HG03045 (cell line): Measurements from ENCODE around the gene CYB5R2.

ENCODE experiments used
- ATAC-seq: cut with Tn5 transposase; IDR thresholded peaks from one replicate; pipeline ENCODE4 v1.9.1; 2021; ENCODE audit warnings: mild to moderate bottlenecking, moderate library complexity; ENCODE audit not compliant: unreplicated experiment

Gene CYB5R2

DNA sequence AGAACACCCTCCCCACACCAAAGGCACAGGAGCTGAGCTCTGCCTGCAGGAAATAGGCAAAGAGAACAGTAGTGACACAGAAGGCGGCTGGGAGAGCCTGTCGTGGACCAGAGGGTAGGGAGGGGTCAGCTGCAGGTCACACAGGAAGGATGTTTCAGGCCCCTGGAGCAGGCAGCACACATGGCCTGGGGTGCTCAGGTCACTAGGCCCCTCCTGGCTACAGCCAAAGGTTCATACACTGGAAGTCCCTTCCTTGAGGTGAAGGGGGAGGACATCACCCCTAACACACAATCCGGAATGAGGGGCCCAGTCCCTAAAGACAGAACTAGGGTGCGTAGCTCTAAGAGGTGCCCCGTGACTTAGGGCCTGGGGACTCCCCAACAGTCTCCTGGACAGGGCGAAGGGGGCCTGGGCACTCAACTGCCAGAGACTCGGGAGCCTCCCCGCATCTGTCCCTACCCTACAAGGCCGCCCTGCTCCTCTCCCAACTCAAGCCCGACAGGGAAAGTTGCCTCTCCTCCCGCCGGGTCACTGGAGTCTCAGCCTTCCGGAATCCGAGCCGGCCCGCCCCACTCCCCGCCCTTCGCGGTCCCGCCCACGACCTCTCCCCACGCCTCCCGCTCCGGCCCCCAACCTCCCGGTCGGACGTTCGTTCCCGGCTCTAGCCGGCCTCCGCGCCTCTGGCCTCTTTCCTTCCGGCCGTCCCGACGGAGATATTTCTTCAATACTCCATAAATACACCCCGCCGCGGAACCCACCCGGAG lies at the start of gene CYB5R2:
Gene CYB5R2 (minus strand): TSS at position 541 of the 764 bp plus-strand sequence. CDS start 675 bp downstream, outside the sequence.
- peak; percentile 36 for ATAC-seq

GRCh38 chr11:7714786-7715185 lies 41.5 kb upstream of the CYB5R2 start:
- ATAC-seq, result no peak

GRCh38 chr11:7706377-7706776 lies 33.1 kb upstream of the CYB5R2 start, which contains the start of gene OVCH2:
Gene OVCH2 (minus strand): TSS chr11:7706477. CDS start chr11:7706394, 83 bp downstream.
- no peak for ATAC-seq

- no peak for ATAC-seq
Measured at GRCh38 chr11:7703740-7704139, 30.4 kb upstream of the CYB5R2 start.

- no peak for ATAC-seq
Measured at GRCh38 chr11:7696424-7696823, 23.1 kb upstream of the CYB5R2 start.

DNA sequence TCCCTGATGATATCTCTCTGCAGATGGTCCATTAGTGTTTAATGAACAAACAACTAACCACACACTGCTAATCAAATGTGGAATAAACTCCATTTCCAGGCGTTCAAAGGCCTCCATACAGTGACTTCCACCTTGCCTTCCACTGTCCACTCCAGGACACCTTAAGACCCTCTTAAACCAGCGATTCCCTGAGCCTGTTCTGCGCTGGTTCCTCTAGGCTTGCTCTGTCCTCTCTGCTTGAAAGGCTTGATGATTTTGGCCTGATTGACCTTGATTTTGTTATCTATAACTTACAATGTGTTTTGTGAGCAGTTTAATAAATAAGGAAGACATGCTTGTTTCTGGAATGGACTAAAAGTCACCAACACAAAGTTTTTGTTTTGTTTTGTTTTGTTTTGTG lies 20.9 kb upstream of the CYB5R2 start:
- no peak for ATAC-seq

GRCh38 chr11:7692426-7692825 lies 19.1 kb upstream of the CYB5R2 start:
- ATAC-seq, result no peak

DNA sequence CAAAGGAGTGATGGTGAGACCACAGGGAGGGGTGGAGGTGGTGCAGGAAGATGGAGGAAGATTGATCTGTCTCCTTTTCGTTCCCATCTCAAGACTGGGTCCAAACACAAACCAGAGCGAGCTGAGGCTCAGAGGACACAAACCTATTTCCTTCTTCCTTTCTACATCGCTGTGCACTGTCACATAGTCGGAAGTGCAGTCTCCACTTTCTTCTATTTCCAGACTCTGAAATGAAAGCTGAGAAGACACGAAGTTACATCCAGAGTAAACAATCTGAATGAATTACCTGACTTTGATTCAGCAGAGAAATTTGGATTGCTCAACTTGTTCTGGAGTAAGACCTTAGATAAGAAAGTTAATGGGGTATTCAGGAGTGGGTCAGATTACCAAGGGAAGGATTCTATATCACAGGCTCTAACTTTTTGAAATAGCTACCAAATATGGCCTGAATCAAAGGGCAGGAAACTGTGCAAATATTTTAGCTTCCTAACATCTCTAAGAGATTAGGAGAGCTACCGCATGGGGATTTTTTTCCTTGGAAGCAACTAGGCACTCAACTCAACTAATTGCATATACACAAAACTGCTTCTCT lies 18.6 kb upstream of the CYB5R2 start:
- ATAC-seq, result no peak

- ATAC-seq, result no peak
Measured at GRCh38 chr11:7690648-7691047, 17.3 kb upstream of the CYB5R2 start.

GRCh38 chr11:7689239-7689638 lies 15.9 kb upstream of the CYB5R2 start:
- ATAC-seq, result no peak

GRCh38 chr11:7688238-7688826 lies 15.0 kb upstream of the CYB5R2 start:
- no peak for ATAC-seq

- ATAC-seq, result no peak
Measured at GRCh38 chr11:7687386-7687785, 14.1 kb upstream of the CYB5R2 start.

- ATAC-seq, result no peak
Measured at GRCh38 chr11:7686761-7687160, 13.5 kb upstream of the CYB5R2 start.

DNA sequence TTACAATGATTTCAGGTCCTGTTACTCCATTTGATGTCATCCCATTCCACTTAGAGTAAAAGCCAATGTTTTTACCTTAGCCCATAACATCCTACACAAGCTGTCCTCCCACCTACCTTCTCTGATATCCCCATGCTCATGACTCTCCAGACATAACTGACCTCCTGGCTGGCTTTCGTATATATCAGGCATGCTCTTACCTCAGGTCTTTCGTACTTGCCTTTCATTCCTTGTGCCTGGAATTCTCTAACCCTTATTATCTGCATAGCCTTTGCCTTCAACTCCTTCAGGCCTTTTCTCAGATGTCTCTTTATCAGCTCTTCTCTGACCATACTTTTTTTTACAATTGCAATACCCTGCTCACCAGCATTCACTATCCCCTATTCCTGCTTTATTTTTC lies 10.3 kb upstream of the CYB5R2 start:
- ATAC-seq, result no peak

DNA sequence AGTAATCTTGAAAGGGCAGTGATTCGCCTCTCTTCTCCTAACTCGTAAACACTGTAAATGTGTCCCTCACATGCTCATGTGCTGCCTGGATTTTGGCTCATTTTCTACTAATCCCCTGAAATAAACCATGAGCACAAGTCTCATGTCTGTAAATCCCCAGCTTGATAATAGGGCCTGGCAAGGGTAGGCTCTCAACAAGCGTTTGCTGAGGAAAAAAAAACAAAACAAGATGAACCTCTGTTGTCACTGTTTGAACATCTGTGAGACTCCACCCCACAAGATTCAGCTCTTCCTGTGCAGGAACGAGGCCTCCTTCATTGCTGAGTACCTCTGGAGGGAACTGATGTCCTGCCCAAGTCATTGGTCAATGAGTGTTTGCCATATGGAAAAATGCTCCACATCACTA lies 4.5 kb upstream of the CYB5R2 start:
- no peak for ATAC-seq

GRCh38 chr11:7677071-7677470 lies 3.8 kb upstream of the CYB5R2 start:
- no peak for ATAC-seq

DNA sequence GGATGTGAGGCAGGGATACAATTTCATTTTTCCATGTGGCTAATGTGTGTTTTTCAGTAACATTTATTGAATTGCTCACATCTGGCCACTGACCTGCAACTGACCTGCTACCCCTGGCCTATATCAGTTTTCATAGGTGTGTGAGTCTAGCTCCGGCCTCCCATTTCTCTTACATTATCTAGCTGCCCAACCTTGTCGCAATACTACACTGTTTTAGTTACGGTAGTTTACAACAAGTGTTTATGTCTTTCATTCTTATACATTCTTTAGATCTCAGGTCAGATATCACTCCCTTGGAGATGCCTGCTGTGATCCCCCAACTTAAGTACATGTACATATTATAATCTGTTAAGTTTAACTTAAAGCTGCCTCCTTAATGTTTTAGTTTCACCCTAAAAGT lies 2.3 kb upstream of the CYB5R2 start:
- ATAC-seq, result no peak

DNA sequence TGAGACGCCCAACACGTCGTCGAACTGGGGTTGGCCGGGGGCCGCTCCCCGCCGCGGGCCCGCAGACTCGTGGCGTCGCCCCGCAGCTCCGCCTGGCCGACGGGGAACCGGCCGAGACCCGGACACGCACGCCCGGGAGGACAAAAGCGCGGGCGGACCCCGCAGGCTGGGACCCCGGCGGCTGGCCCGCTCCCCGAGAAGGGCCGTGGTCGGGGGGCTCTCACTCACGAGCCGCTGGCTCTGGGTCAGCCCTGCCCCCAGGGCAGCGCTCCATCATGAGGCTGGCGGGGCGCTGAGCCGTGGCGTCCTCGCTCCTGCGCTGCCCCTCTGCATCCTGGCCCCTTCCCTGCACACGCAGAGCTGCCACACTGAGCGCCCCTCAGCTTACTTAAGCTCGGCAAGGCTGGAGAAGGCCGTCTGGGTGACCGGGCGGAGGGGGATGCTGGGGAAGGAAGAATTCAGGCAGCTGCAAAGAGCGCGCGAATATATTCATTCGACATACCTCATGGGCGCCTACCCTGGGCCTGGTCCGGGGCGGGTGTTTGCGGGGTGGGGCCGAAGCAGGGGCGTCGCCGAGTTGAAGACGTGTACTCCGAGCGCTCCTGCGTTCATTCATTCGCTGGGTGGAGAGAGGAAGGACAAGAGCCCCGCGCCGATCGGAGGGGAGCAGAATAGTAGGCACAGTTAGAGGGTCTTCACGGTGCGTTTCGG lies 579 bp upstream of the CYB5R2 start:
- ATAC-seq, result no peak

- peak; percentile 3 for ATAC-seq
Measured at GRCh38 chr11:7672276-7672959, 882 bp downstream of the CYB5R2 start.

GRCh38 chr11:7671347-7672215 lies 1.7 kb downstream of the CYB5R2 start:
- ATAC-seq, result peak; percentile 74
